ENCODE results near the gene STK32A. TPM values are rescaled to one million over a fixed set of nuclear protein-coding genes. Genes with fewer than 3 reads are reported as not detected.

Gene STK32A
- total RNA-seq, 1 donor from 2014 or later, result 10.2 TPM

DNA sequence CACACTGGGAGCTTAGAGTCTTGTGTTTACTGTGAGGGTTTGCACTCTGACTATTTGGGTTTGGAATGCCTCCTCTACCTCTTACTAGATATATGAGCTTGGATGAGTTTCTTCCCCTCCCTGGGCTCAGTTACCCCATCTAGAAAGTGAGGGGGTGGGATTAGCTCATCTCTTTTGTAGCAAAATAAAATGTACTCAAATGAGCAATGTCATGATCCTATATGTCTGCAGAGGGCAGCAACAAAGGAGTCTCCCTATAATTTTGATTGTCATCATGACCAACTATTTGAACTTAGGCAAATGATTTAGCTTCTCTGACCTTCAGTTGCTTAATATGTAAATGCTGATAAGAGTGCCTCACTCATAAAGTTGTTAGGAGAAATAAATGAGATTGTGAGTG lies 166.1 kb downstream of the STK32A start:
- TF ChIP-seq, protein P1, sequence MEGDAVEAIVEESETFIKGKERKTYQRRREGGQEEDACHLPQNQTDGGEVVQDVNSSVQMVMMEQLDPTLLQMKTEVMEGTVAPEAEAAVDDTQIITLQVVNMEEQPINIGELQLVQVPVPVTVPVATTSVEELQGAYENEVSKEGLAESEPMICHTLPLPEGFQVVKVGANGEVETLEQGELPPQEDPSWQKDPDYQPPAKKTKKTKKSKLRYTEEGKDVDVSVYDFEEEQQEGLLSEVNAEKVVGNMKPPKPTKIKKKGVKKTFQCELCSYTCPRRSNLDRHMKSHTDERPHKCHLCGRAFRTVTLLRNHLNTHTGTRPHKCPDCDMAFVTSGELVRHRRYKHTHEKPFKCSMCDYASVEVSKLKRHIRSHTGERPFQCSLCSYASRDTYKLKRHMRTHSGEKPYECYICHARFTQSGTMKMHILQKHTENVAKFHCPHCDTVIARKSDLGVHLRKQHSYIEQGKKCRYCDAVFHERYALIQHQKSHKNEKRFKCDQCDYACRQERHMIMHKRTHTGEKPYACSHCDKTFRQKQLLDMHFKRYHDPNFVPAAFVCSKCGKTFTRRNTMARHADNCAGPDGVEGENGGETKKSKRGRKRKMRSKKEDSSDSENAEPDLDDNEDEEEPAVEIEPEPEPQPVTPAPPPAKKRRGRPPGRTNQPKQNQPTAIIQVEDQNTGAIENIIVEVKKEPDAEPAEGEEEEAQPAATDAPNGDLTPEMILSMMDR (IDR thresholded peaks at IDR 0.05), result no peak
- Histone ChIP-seq H3K27ac (no peak overlapping the region), H3K4me1 (peaks cover 27% of the 10 kb centered on the region), H3K4me3 (no peak overlapping the region), H3K36me3 (peaks cover 29% of the 10 kb centered on the region), H3K9me3 (no peaks in the 10 kb centered on the region), H3K27me3 (no peaks in the 10 kb centered on the region)
- DNase-seq (no peak), ATAC-seq (no peak)
- intact Hi-C loops (cut with DNase I), result no loop called here

GRCh38 chr5:147403651-147404640 lies 169.1 kb downstream of the STK32A start:
- TF ChIP-seq, protein P1 (IDR thresholded peaks at IDR 0.05), result no peak
- H3K9me3 ChIP-seq, result no peaks in the 10 kb centered on the region
- DNase-seq (no peak), ATAC-seq (peak; percentile 83)
- peak overlapping the region; percentile 65 for H3K27ac ChIP-seq
- H3K27me3 ChIP-seq, result no peaks in the 10 kb centered on the region
- peaks cover 23% of the 10 kb centered on the region for H3K4me1 ChIP-seq
- H3K4me3 ChIP-seq, result no peak overlapping the region
- H3K36me3 ChIP-seq, result peaks cover 13% of the 10 kb centered on the region
- intact Hi-C loops (cut with DNase I), result no loop called here

DNA sequence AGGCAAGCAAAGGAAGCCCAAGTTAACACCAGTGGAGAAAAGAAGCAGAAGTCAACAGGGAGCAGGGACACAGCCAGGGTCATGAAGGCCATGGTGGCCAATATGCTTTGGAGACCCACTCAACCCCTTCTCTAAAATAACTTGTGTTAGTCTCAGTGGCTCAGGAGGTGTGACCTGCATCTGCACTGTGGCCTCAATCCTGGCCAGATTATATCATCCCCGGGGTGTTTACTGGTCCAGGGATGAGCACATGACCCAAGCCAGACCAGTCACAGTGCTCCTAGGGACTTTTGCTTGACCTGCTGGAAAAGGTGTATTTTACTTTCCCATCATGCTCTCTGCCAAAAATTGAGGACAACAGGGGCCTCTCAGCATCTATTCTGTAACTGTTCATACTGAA lies 169.9 kb downstream of the STK32A start:
- Histone ChIP-seq H3K4me1 (peaks cover 23% of the 10 kb centered on the region), H3K4me3 (no peak overlapping the region), H3K36me3 (peaks cover 13% of the 10 kb centered on the region), H3K27ac (peak overlapping the region; percentile 65), H3K9me3 (no peaks in the 10 kb centered on the region), H3K27me3 (no peaks in the 10 kb centered on the region)
- no peak for ATAC-seq
- intact Hi-C loops (cut with DNase I), result no loop called here
- TF ChIP-seq, protein P1 (IDR thresholded peaks at IDR 0.05), result no peak
- no peak for DNase-seq

GRCh38 chr5:147406636-147407035 lies 171.8 kb downstream of the STK32A start:
- intact Hi-C loops (cut with DNase I), result no loop called here
- peaks cover 29% of the 10 kb centered on the region for H3K4me1 ChIP-seq

GRCh38 chr5:147407094-147407681 lies 172.4 kb downstream of the STK32A start:
- Histone ChIP-seq H3K9me3 (no peaks in the 10 kb centered on the region), H3K36me3 (no peaks in the 10 kb centered on the region), H3K4me1 (peaks cover 29% of the 10 kb centered on the region), H3K27me3 (no peaks in the 10 kb centered on the region), H3K4me3 (no peak overlapping the region), H3K27ac (no peak overlapping the region)
- TF ChIP-seq, protein P1 (IDR thresholded peaks at IDR 0.05), result no peak
- DNase-seq (no peak), ATAC-seq (no peak)
- intact Hi-C loops (cut with DNase I), result no loop called here

More at GRCh38 chr5:147406636-147407035, 171.8 kb downstream of the STK32A start:
- H3K27me3 ChIP-seq, result no peaks in the 10 kb centered on the region
- H3K9me3 ChIP-seq, result no peaks in the 10 kb centered on the region
- DNase-seq, result no peak
- H3K27ac ChIP-seq, result no peak overlapping the region
- no peaks in the 10 kb centered on the region for H3K36me3 ChIP-seq
- ATAC-seq, result no peak
- H3K4me3 ChIP-seq, result no peak overlapping the region
- TF ChIP-seq, protein P1 (IDR thresholded peaks at IDR 0.05), result no peak
